DOHH2 (cell line): ENCODE data around the gene PHPT1.

Experiments used
- H3F3A ChIP-seq: fragments of 200-600 bp; sonication (generic), shearing (Covaris generic); 2 replicates; pipeline ENCODE4 v1.6.0; 2016; ENCODE audit warnings: antibody characterized with exemption, mild to moderate bottlenecking; ENCODE audit not compliant: control insufficient read depth, insufficient read depth
- H3K27ac ChIP-seq: fragments of 200-600 bp; sonication (generic); 2 replicates; pipeline ENCODE4 v1.5.1; 2014; ENCODE audit warnings: low read depth, mild to moderate bottlenecking, low read length, moderate library complexity
- H3K27me3 ChIP-seq: fragments of 200-600 bp; sonication (generic); 2 replicates; pipeline ENCODE4 v1.6.1; 2014; ENCODE audit warnings: mild to moderate bottlenecking, low read length, mixed read lengths; ENCODE audit not compliant: control insufficient read depth
- H3K36me3 ChIP-seq: fragments of 200-600 bp; sonication (generic); 2 replicates; pipeline ENCODE4 v1.6.1; 2014; ENCODE audit warnings: mild to moderate bottlenecking, low read length, moderate library complexity, mixed read lengths; ENCODE audit not compliant: control insufficient read depth
- H3K4me1 ChIP-seq: fragments of 200-600 bp; sonication (generic); 2 replicates; pipeline ENCODE4 v1.6.1; 2014; ENCODE audit warnings: mild to moderate bottlenecking, low read length, mixed read lengths; ENCODE audit not compliant: control insufficient read depth
- H3K4me2 ChIP-seq: fragments of 200-600 bp; sonication (generic); 2 replicates; pipeline ENCODE4 v1.6.0; 2014; ENCODE audit warnings: mild to moderate bottlenecking, low read length, moderate library complexity
- H3K4me3 ChIP-seq: fragments of 200-600 bp; sonication (generic); 2 replicates; pipeline ENCODE4 v1.5.1; 2014; ENCODE audit warnings: mild to moderate bottlenecking, low read length, mixed read lengths
- H3K79me2 ChIP-seq: fragments of 200-600 bp; sonication (generic); 2 replicates; pipeline ENCODE4 v1.6.1; 2014; ENCODE audit warnings: mild to moderate bottlenecking, low read length, mixed read lengths; ENCODE audit not compliant: control insufficient read depth
- H3K9me2 ChIP-seq: fragments of 200-600 bp; sonication (generic); replicated peaks from 2 replicates; pipeline ENCODE4 v1.6.1; 2014; ENCODE audit warnings: mild to moderate bottlenecking, low read length, mixed read lengths; ENCODE audit not compliant: control insufficient read depth
- H3K9me3 ChIP-seq: fragments of 200-600 bp; sonication (generic); 2 replicates; pipeline ENCODE4 v1.6.1; 2014; ENCODE audit warnings: antibody characterized with exemption, low read length, mixed read lengths; ENCODE audit not compliant: control insufficient read depth, insufficient read depth
- H4K20me1 ChIP-seq: fragments of 200-600 bp; sonication (generic); 2 replicates; pipeline ENCODE4 v1.6.0; 2014; ENCODE audit warnings: low read depth, mild to moderate bottlenecking, antibody characterized with exemption, low read length, moderate library complexity; ENCODE audit not compliant: control insufficient read depth, insufficient read depth
- EZH2phosphoT487 ChIP-seq: fragments of 200-600 bp; sonication (generic); IDR thresholded peaks from 2 replicates; pipeline ENCODE4 v1.6.1; 2017; ENCODE audit warnings: borderline replicate concordance, mild to moderate bottlenecking, antibody characterized with exemption, low read length, moderate library complexity, mixed read lengths
- TF ChIP-seq, protein P1 (sequence below): fragments of 200-600 bp; sonication (generic); IDR thresholded peaks from one replicate; pipeline ENCODE4 v1.5.1; 2014; ENCODE audit warnings: antibody characterized with exemption, mild to moderate bottlenecking, low read depth, low read length; ENCODE audit not compliant: poor library complexity, severe bottlenecking

Gene PHPT1

DNA sequence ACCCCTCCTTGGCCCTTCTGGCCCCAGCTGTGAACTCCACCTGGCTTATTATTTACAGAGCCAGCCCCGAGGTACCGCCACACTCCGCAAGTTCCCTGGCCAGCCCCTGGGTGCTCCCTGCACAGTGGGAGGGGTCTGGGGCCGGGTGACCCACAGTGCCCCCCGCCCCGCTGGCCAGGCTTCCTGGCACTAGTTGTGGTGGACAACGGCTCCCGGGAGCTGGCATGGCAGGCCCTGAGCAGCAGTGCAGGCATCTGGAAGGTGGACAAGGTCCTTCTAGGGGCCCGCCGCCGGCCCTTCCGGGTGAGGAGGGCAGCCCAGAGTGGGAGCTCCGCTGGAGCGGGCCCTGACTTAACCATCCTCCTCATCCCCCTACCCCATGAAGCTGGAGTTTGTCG is 6.9 kb downstream of the PHPT1 start:
- Histone ChIP-seq H3K79me2 (no peaks in the 10 kb centered on the region), H3K4me2 (no peak overlapping the region), H3F3A (no peaks in the 10 kb centered on the region), H3K27me3 (no peaks in the 10 kb centered on the region), H4K20me1 (no peaks in the 10 kb centered on the region), H3K36me3 (peaks cover 14% of the 10 kb centered on the region; the same call in 1 of the 2 replicates), H3K9me3 (no peaks in the 10 kb centered on the region), H3K27ac (no peak overlapping the region), H3K4me1 (peaks cover 6% of the 10 kb centered on the region), H3K9me2 (no peaks in the 10 kb centered on the region), H3K4me3 (no peak overlapping the region)
- TF ChIP-seq, protein P1, sequence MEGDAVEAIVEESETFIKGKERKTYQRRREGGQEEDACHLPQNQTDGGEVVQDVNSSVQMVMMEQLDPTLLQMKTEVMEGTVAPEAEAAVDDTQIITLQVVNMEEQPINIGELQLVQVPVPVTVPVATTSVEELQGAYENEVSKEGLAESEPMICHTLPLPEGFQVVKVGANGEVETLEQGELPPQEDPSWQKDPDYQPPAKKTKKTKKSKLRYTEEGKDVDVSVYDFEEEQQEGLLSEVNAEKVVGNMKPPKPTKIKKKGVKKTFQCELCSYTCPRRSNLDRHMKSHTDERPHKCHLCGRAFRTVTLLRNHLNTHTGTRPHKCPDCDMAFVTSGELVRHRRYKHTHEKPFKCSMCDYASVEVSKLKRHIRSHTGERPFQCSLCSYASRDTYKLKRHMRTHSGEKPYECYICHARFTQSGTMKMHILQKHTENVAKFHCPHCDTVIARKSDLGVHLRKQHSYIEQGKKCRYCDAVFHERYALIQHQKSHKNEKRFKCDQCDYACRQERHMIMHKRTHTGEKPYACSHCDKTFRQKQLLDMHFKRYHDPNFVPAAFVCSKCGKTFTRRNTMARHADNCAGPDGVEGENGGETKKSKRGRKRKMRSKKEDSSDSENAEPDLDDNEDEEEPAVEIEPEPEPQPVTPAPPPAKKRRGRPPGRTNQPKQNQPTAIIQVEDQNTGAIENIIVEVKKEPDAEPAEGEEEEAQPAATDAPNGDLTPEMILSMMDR: no peak
- no peak for TF ChIP-seq EZH2phosphoT487

DNA sequence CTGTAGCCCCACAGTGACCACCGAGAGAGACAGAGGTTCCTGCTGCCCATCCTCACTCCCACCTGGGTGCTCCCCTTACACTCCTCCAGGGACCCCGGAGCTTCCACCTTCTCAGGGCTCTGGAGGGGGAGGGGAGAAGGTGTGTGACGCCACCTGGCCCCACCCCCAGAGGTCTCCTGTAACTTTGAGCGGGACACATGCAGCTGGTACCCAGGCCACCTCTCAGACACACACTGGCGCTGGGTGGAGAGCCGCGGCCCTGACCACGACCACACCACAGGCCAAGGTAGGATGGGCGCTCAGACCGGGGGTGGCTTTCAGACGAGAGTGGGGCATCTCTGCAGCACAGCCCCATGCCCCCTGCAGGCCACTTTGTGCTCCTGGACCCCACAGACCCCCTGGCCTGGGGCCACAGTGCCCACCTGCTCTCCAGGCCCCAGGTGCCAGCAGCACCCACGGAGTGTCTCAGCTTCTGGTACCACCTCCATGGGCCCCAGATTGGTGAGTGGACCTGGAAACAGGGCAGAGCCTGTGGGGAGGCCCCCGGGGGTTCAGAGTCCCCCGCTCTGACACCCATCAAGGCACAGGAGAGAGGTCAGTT is 7.4 kb downstream of the PHPT1 start:
- Histone ChIP-seq H3F3A (no peaks in the 10 kb centered on the region), H3K27ac (no peak overlapping the region), H3K4me3 (no peak overlapping the region), H4K20me1 (no peaks in the 10 kb centered on the region), H3K4me1 (peaks cover 6% of the 10 kb centered on the region), H3K9me3 (no peaks in the 10 kb centered on the region), H3K79me2 (no peaks in the 10 kb centered on the region), H3K27me3 (no peaks in the 10 kb centered on the region), H3K36me3 (peaks cover 12% of the 10 kb centered on the region; the same call in 1 of the 2 replicates), H3K9me2 (no peaks in the 10 kb centered on the region), H3K4me2 (no peak overlapping the region)
- TF ChIP-seq EZH2phosphoT487: no peak
- TF ChIP-seq, protein P1: peak; percentile 18

DNA sequence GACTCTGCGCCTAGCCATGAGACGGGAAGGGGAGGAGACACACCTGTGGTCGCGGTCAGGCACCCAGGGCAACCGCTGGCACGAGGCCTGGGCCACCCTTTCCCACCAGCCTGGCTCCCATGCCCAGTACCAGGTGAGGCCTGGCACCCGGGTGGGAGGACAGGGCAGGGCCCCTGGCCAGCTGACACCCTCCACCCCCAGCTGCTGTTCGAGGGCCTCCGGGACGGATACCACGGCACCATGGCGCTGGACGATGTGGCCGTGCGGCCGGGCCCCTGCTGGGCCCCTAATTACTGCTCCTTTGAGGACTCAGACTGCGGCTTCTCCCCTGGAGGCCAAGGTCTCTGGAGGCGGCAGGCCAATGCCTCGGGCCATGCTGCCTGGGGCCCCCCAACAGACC is 8.0 kb downstream of the PHPT1 start:
- Histone ChIP-seq H3K27me3 (no peaks in the 10 kb centered on the region), H3K27ac (no peak overlapping the region), H3K36me3 (peaks cover 14% of the 10 kb centered on the region), H3K4me1 (peaks cover 6% of the 10 kb centered on the region), H3K4me2 (no peak overlapping the region), H4K20me1 (no peaks in the 10 kb centered on the region), H3F3A (no peaks in the 10 kb centered on the region), H3K79me2 (no peaks in the 10 kb centered on the region), H3K4me3 (no peak overlapping the region), H3K9me2 (no peaks in the 10 kb centered on the region), H3K9me3 (no peaks in the 10 kb centered on the region)
- TF ChIP-seq, protein P1: no peak
- TF ChIP-seq EZH2phosphoT487: no peak
